HT1080 (cell line): ENCODE measurements around the gene XPO6. TPM values are rescaled to one million over a fixed set of nuclear protein-coding genes. Genes with fewer than 3 reads are reported as not detected.

Experiments used
- DNase-seq: peaks from one replicate; pipeline ENCODE4 v3.0.0-alpha.2; 2015; ENCODE audit warnings: low read depth
- small RNA-seq: library from RNA; depleted of rRNA; stranded (forward); fragments of <200 nt; gene quantifications from one replicate; pipeline ENCODE3, GENCODE V24; 2014
- total RNA-seq: library from RNA; depleted of rRNA; stranded (reverse); fragments of >200 nt; shearing (Covaris generic); gene quantifications from 2 replicates; pipeline ENCODE4 v1.2.3, GENCODE V29; 2014; rRNA removed

The XPO6 gene
- total RNA-seq, 1 experiment from 2014 or later, result 176 TPM

GRCh38 chr16:28067604-28068379 lies 144.0 kb downstream of the XPO6 start:
- DNase-seq, result peak; percentile 38

- no peak for DNase-seq
Observed at GRCh38 chr16:28064706-28065249, 147.0 kb downstream of the XPO6 start.

GRCh38 chr16:28064150-28064549 lies 147.6 kb downstream of the XPO6 start:
- no peak for DNase-seq

- no peak for DNase-seq
Observed at GRCh38 chr16:28063591-28064061, 148.1 kb downstream of the XPO6 start, which contains the start of gene GSG1L. Gene GSG1L (minus strand): TSS chr16:28063714. CDS start chr16:28063424, 290 bp downstream.

- no peak for DNase-seq
Observed at GRCh38 chr16:28062847-28063521, 148.8 kb downstream of the XPO6 start.

GRCh38 chr16:28062261-28062846 lies 149.4 kb downstream of the XPO6 start:
- no peak for DNase-seq

- DNase-seq, result no peak
Observed at GRCh38 chr16:28061352-28062101, 150.2 kb downstream of the XPO6 start.

DNA sequence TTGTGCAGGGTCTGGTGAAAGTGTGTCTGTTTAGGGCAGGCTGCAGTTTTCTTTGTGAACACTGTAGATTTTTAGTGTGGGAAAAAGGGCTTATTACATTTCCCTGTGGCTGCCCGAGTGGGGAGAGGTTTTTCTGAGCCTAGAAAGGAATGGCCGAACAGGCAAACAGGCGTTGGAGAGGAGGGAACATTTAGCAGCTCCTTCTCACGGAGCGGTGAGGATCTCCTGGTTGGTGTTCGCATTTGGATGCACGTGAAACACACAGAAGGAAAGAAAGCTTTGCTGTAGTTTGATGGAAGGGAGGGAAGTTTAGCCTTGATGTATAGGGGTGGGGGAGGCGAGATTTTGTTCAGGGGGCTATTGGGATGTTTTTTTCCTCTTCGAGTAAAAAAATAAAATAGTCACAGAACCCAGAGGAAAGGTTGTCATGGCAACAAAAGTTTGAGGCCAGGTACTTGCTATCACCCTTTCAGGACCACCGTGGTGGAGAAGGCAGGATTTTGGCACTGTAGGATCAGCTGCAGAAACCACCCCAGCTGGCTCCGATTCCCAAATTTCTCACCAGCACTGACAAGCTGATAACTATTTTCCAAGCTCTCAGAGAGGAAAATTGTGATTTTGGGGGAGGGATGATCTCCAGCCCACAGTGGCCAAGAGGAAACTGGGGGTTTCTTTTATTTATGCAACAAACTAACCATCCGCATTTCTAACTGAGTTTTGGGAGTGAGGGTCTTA lies 151.8 kb downstream of the XPO6 start:
- no peak for DNase-seq

- DNase-seq, result no peak
Observed at GRCh38 chr16:28058839-28059589, 152.8 kb downstream of the XPO6 start.

- no peak for DNase-seq
Observed at GRCh38 chr16:28057949-28058348, 153.8 kb downstream of the XPO6 start.

GRCh38 chr16:28053461-28053860 lies 158.3 kb downstream of the XPO6 start:
- no peak for DNase-seq

GRCh38 chr16:28052274-28053128 lies 159.3 kb downstream of the XPO6 start:
- DNase-seq, result no peak

- no peak for DNase-seq
Observed at GRCh38 chr16:28051486-28051885, 160.3 kb downstream of the XPO6 start.

Small RNA genes lying within 50 kb of the gene (small RNA-seq; reads per million reads assigned to genes)
- gene RF00402 (not detected), gene RNY1P10 (not detected)

Other genes with a start within 250 kb of the XPO6 start
- not detected in 2 replicates for gene GSG1L, start 148.3 kb downstream of the XPO6 start, total RNA-seq
- gene SBK1, start 80.6 kb upstream of the XPO6 start, total RNA-seq, result 0.02 and 0.10 TPM in 2 replicates
- 0.27 TPM in 1 of 2 replicates, not detected in the other for gene NPIPB6, start 151.5 kb upstream of the XPO6 start, total RNA-seq
- 198 and 268 TPM in 2 replicates for gene EIF3CL, start 191.9 kb upstream of the XPO6 start, total RNA-seq